Mesothelial cell of epicardium (in vitro differentiated cells): Measurements from ENCODE around the gene ZNF771. TPM values are rescaled to one million over a fixed set of nuclear protein-coding genes. Genes with fewer than 3 reads are reported as not detected.
A peak's percentile ranks its signal among the peaks of the same experiment; 100 is the strongest.

Source experiments
- DNase-seq, 2 experiments: peaks; one replicate each; pipeline ENCODE4 v3.0.0; 2021; ENCODE audit warnings: low spot score in 2 of 2; ENCODE audit not compliant: unreplicated experiment in 2 of 2
- H3K27ac Mint-ChIP-seq: 2 replicates; pipeline ENCODE4 v1.8.0; 2021; ENCODE audit warnings: mixed read lengths
- H3K27me3 Mint-ChIP-seq: 2 replicates; pipeline ENCODE4 v1.8.0; 2021; ENCODE audit warnings: low read depth, mixed read lengths
- H3K36me3 Mint-ChIP-seq: 2 replicates; pipeline ENCODE4 v1.8.0; 2021; ENCODE audit warnings: mixed read lengths
- H3K4me1 Mint-ChIP-seq: 2 replicates; pipeline ENCODE4 v1.8.0; 2021; ENCODE audit warnings: mixed read lengths
- H3K4me3 Mint-ChIP-seq: 2 replicates; pipeline ENCODE4 v1.8.0; 2021; ENCODE audit warnings: mild to moderate bottlenecking, moderate library complexity, mixed read lengths
- H3K9me3 Mint-ChIP-seq: 2 replicates; pipeline ENCODE4 v1.8.0; 2021; ENCODE audit warnings: mixed read lengths
- total RNA-seq: library from RNA; stranded (reverse); gene quantifications from 3 replicates; pipeline ENCODE4 v1.2.1, GENCODE V29; 2021
- TF ChIP-seq, protein P1 (sequence below): fragments of 200-600 bp; sonication (generic); IDR thresholded peaks from one replicate; pipeline ENCODE4 v1.5.0; 2021; ENCODE audit warnings: antibody characterized with exemption; ENCODE audit not compliant: unreplicated experiment

The ZNF771 gene
- total RNA-seq, 1 donor from 2014 or later: 10.7 TPM

GRCh38 chr16:30398661-30399434, 8.6 kb upstream of the ZNF771 start:
- no peaks in the 10 kb centered on the region for H3K27me3 Mint-ChIP-seq
- H3K9me3 Mint-ChIP-seq: no peaks in the 10 kb centered on the region
- no peak overlapping the region for H3K4me3 Mint-ChIP-seq
- peaks cover 4% of the 10 kb centered on the region for H3K36me3 Mint-ChIP-seq
- peak overlapping the region; percentile 99 for H3K27ac Mint-ChIP-seq
- no peak for DNase-seq
- TF ChIP-seq, protein P1, sequence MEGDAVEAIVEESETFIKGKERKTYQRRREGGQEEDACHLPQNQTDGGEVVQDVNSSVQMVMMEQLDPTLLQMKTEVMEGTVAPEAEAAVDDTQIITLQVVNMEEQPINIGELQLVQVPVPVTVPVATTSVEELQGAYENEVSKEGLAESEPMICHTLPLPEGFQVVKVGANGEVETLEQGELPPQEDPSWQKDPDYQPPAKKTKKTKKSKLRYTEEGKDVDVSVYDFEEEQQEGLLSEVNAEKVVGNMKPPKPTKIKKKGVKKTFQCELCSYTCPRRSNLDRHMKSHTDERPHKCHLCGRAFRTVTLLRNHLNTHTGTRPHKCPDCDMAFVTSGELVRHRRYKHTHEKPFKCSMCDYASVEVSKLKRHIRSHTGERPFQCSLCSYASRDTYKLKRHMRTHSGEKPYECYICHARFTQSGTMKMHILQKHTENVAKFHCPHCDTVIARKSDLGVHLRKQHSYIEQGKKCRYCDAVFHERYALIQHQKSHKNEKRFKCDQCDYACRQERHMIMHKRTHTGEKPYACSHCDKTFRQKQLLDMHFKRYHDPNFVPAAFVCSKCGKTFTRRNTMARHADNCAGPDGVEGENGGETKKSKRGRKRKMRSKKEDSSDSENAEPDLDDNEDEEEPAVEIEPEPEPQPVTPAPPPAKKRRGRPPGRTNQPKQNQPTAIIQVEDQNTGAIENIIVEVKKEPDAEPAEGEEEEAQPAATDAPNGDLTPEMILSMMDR: no peak
- peaks cover 34% of the 10 kb centered on the region for H3K4me1 Mint-ChIP-seq

GRCh38 chr16:30399435-30400186, 7.8 kb upstream of the ZNF771 start:
- peaks cover 4% of the 10 kb centered on the region for H3K36me3 Mint-ChIP-seq
- TF ChIP-seq, protein P1: no peak
- peak overlapping the region; percentile 99 for H3K27ac Mint-ChIP-seq
- H3K4me1 Mint-ChIP-seq: peaks cover 27% of the 10 kb centered on the region
- peak overlapping the region; percentile 84 for H3K4me3 Mint-ChIP-seq
- no peak for DNase-seq
- no peaks in the 10 kb centered on the region for H3K27me3 Mint-ChIP-seq
- no peaks in the 10 kb centered on the region for H3K9me3 Mint-ChIP-seq

- TF ChIP-seq, protein P1: no peak
- Mint-ChIP-seq H3K27me3 (no peaks in the 10 kb centered on the region), H3K27ac (peak overlapping the region; percentile 99), H3K36me3 (peaks cover 3% of the 10 kb centered on the region), H3K4me3 (peak overlapping the region; percentile 84), H3K4me1 (peaks cover 20% of the 10 kb centered on the region), H3K9me3 (no peaks in the 10 kb centered on the region)
- DNase-seq: no peak
These were observed 5.5 kb upstream of the ZNF771 start for GRCh38 chr16:30401768-30402425.

GRCh38 chr16:30406795-30407101, 658 bp upstream of the ZNF771 start:
- peak overlapping the region; percentile 83 for H3K4me3 Mint-ChIP-seq
- H3K36me3 Mint-ChIP-seq: peaks cover 2% of the 10 kb centered on the region
- TF ChIP-seq, protein P1: no peak
- H3K4me1 Mint-ChIP-seq: peaks cover 10% of the 10 kb centered on the region
- no peaks in the 10 kb centered on the region for H3K27me3 Mint-ChIP-seq
- H3K9me3 Mint-ChIP-seq: no peaks in the 10 kb centered on the region
- peak overlapping the region; percentile 88 for H3K27ac Mint-ChIP-seq
- DNase-seq: no peak

GRCh38 chr16:30407804-30408534, 563 bp downstream of the ZNF771 start:
- Mint-ChIP-seq H3K9me3 (no peaks in the 10 kb centered on the region), H3K36me3 (peaks cover 6% of the 10 kb centered on the region), H3K4me1 (peaks cover 10% of the 10 kb centered on the region), H3K27me3 (no peaks in the 10 kb centered on the region), H3K4me3 (peak overlapping the region; percentile 74), H3K27ac (peak overlapping the region; percentile 25)
- no peak for DNase-seq
- TF ChIP-seq, protein P1: no peak
